PFSK-1 (cell line): ENCODE data around the gene RTN4RL2.

Experiments used
- FOXP2 ChIP-seq: optimal IDR thresholded peaks from 2 replicates; pipeline ENCODE3; 2011; ENCODE audit warnings: borderline replicate concordance, control low read depth, inconsistent platforms; ENCODE audit not compliant: insufficient read depth; ENCODE audit errors: extremely low read length, extremely low read depth
- POLR2AphosphoS5 ChIP-seq: IDR thresholded peaks from 2 replicates; pipeline ENCODE4 v1.6.1; 2012; ENCODE audit warnings: low read depth, mild to moderate bottlenecking, control low read depth, low read length, moderate library complexity
- REST ChIP-seq, 2 experiments: IDR thresholded peaks; 2 replicates each; pipeline versions ENCODE4 v1.6.1 to v1.8.0; 2011 to 2012; ENCODE audit warnings: low read depth in 2 of 2, low read length in 2 of 2, control low read depth in 1 of 2, inconsistent platforms in 1 of 2, mild to moderate bottlenecking in 1 of 2, moderate library complexity in 1 of 2; ENCODE audit not compliant: insufficient read depth in 1 of 2
- SIN3A ChIP-seq: IDR thresholded peaks from 2 replicates; pipeline ENCODE4 v1.6.1; 2012; ENCODE audit warnings: mild to moderate bottlenecking, low read length, moderate library complexity, borderline replicate concordance; ENCODE audit not compliant: insufficient read depth
- TAF1 ChIP-seq: IDR thresholded peaks from 2 replicates; pipeline ENCODE4 v1.6.1; 2012; ENCODE audit warnings: low read length, control low read depth, borderline replicate concordance; ENCODE audit not compliant: insufficient read depth

The RTN4RL2 gene

GRCh38 chr11:57499983-57500461 is 39.7 kb downstream of the RTN4RL2 start:
- no peak for TF ChIP-seq SIN3A
- TF ChIP-seq FOXP2, result no peak
- no peak; the same call in 1 of the 2 replicates for TF ChIP-seq POLR2AphosphoS5
- TF ChIP-seq TAF1, result no peak
- TF ChIP-seq REST (IDR thresholded peaks at IDR 0.05; ENCODE audit: insufficient read depth in 1 of 2, low read depth in 2 of 2, low read length in 2 of 2), result no peak

- no peak for TF ChIP-seq TAF1
- TF ChIP-seq FOXP2, result no peak
- TF ChIP-seq POLR2AphosphoS5, result no peak
- TF ChIP-seq SIN3A, result no peak
- TF ChIP-seq REST (IDR thresholded peaks at IDR 0.05; ENCODE audit: insufficient read depth in 1 of 2, low read depth in 2 of 2, low read length in 2 of 2), result no peak
Observed at GRCh38 chr11:57500515-57500914, 40.2 kb downstream of the RTN4RL2 start.

- TF ChIP-seq REST (IDR thresholded peaks at IDR 0.05; ENCODE audit: insufficient read depth in 1 of 2, low read depth in 2 of 2, low read length in 2 of 2) (no peak), POLR2AphosphoS5 (no peak)
Observed at GRCh38 chr11:57500926-57501325, 40.6 kb downstream of the RTN4RL2 start.

- TF ChIP-seq FOXP2, result no peak
- TF ChIP-seq REST (IDR thresholded peaks at IDR 0.05; ENCODE audit: insufficient read depth in 1 of 2, low read depth in 2 of 2, low read length in 2 of 2), result no peak
- no peak for TF ChIP-seq TAF1
- TF ChIP-seq SIN3A, result no peak
- no peak for TF ChIP-seq POLR2AphosphoS5
Observed at GRCh38 chr11:57501953-57502352, 41.6 kb downstream of the RTN4RL2 start.

- TF ChIP-seq TAF1 (no peak), REST (IDR thresholded peaks at IDR 0.05; ENCODE audit: insufficient read depth in 1 of 2, low read depth in 2 of 2, low read length in 2 of 2) (no peak), SIN3A (no peak), FOXP2 (no peak), POLR2AphosphoS5 (no peak)
Observed at GRCh38 chr11:57502376-57502775, 42.0 kb downstream of the RTN4RL2 start.
